ENCODE measurements around the gene ZNF284. TPM values are rescaled to one million over a fixed set of nuclear protein-coding genes. Genes with fewer than 3 reads are reported as not detected.

Gene ZNF284
- total and polyA plus RNA-seq, 7 experiments from 2014 or later: 0.54 to 4.4 (median 1.9) TPM

DNA sequence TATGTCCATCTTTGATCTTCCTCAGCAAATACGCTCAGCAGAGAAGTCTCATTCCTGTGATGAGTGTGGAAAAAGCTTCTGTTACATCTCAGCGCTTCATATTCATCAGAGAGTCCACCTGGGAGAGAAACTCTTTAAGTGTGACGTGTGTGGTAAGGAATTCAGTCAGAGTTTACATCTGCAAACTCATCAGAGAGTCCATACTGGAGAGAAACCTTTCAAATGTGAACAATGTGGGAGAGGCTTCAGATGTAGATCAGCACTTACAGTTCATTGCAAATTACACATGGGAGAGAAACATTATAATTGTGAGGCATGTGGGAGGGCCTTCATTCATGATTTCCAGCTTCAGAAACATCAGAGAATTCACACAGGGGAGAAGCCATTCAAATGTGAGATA is 5.7 kb upstream of the ZNF284 start:
- Histone ChIP-seq H3K4me3 (ENCODE audit: low read length) (no peak overlapping the region), H3K36me3 (ENCODE audit: control insufficient read depth in 2 of 3, insufficient read depth in 3 of 3, low read length in 3 of 3) (peaks cover 0 to 46% (median 0%) of the 10 kb centered on the region in 3 experiments), H3K27ac (ENCODE audit: low read depth, low read length) (no peak overlapping the region), H3K27me3 (ENCODE audit: control insufficient read depth in 2 of 2, insufficient read depth in 2 of 2, low read length in 2 of 2) (no peaks in the 10 kb centered on the region), H3K9me3 (ENCODE audit: control insufficient read depth in 2 of 3, low read length in 3 of 3) (peaks cover 4 to 59% (median 23%) of the 10 kb centered on the region in 3 experiments), H3K4me1 (ENCODE audit: control insufficient read depth in 2 of 2, insufficient read depth in 2 of 2, low read length in 2 of 2) (peaks cover under 1 to 3% of the 10 kb centered on the region in 2 donors)
- DNase-seq: no peak
- ChIA-PET POLR2A (no interaction called here), CTCF (no interaction called here)
- H3K27me3 Mint-ChIP-seq: no peaks in the 10 kb centered on the region
- H3K4me3 Mint-ChIP-seq: no peak overlapping the region
- peaks cover 11 to 71% (median 61%) of the 10 kb centered on the region in 5 donors for H3K36me3 Mint-ChIP-seq
- H3K9me3 Mint-ChIP-seq: peaks cover 21 to 93% (median 59%) of the 10 kb centered on the region in 11 donors
- peaks cover 1 to 6% (median 5%) of the 10 kb centered on the region in 7 donors for H3K4me1 Mint-ChIP-seq
- ATAC-seq: no peak
- H3K27ac Mint-ChIP-seq: no peak overlapping the region
- intact Hi-C loops (cut with micrococcal nuclease): no loop called here

- Mint-ChIP-seq H3K9me3 (peaks cover 22 to 72% (median 52%) of the 10 kb centered on the region in 11 donors), H3K4me1 (peaks cover 20 to 27% (median 22%) of the 10 kb centered on the region in 7 donors), H3K27ac (no peak overlapping the region), H3K36me3 (peaks cover 25 to 43% (median 36%) of the 10 kb centered on the region in 5 donors), H3K4me3 (no peak overlapping the region), H3K27me3 (no peaks in the 10 kb centered on the region)
- no peak for ATAC-seq
- Histone ChIP-seq H3K27ac (ENCODE audit: low read depth, low read length) (no peak overlapping the region), H3K4me1 (ENCODE audit: control insufficient read depth in 2 of 2, insufficient read depth in 2 of 2, low read length in 2 of 2) (peaks cover 15 to 17% of the 10 kb centered on the region in 2 donors), H3K27me3 (ENCODE audit: control insufficient read depth in 2 of 2, insufficient read depth in 2 of 2, low read length in 2 of 2) (no peaks in the 10 kb centered on the region), H3K36me3 (ENCODE audit: control insufficient read depth in 2 of 3, insufficient read depth in 3 of 3, low read length in 3 of 3) (peaks cover 0 to 15% (median 0%) of the 10 kb centered on the region in 3 experiments), H3K9me3 (ENCODE audit: control insufficient read depth in 2 of 3, low read length in 3 of 3) (peaks cover 4 to 49% (median 23%) of the 10 kb centered on the region in 3 experiments), H3K4me3 (ENCODE audit: low read length) (no peak overlapping the region)
- intact Hi-C loops (cut with micrococcal nuclease): no loop called here
- ChIA-PET CTCF (no interaction called here), POLR2A (no interaction called here)
- DNase-seq: no peak
Measured at GRCh38 chr19:44069415-44069814, 2.5 kb upstream of the ZNF284 start.

- H3K27me3 Mint-ChIP-seq: no peaks in the 10 kb centered on the region
- peaks cover 11 to 41% (median 28%) of the 10 kb centered on the region in 11 donors for H3K9me3 Mint-ChIP-seq
- intact Hi-C loops (cut with micrococcal nuclease): loop anchor here (1.0 to 2.0 kb wide), 13 partner anchors 21 to 233 kb away; partner anchors contain the start of genes ZNF222 (in 2 of the 2), ZNF224 (in 2 of the 2), ZNF225 (in 2 of the 2) and ZNF230 (in 2 of the 2)
- H3K36me3 Mint-ChIP-seq: peaks cover 14 to 39% (median 31%) of the 10 kb centered on the region in 5 donors
- POLR2A ChIA-PET: no interaction called here
- DNase-seq: no peak
- peaks cover 0 to 7% (median 0%) of the 10 kb centered on the region in 3 experiments for H3K36me3 ChIP-seq (ENCODE audit: control insufficient read depth in 2 of 3, insufficient read depth in 3 of 3, low read length in 3 of 3)
- peaks cover 15 to 17% of the 10 kb centered on the region in 2 donors for H3K4me1 ChIP-seq (ENCODE audit: control insufficient read depth in 2 of 2, insufficient read depth in 2 of 2, low read length in 2 of 2)
- no peak overlapping the region for H3K27ac ChIP-seq (ENCODE audit: low read depth, low read length)
- no peaks in the 10 kb centered on the region for H3K27me3 ChIP-seq (ENCODE audit: control insufficient read depth in 2 of 2, insufficient read depth in 2 of 2, low read length in 2 of 2)
- H3K27ac Mint-ChIP-seq: peak overlapping the region in 8 of 9 donors; percentile 47 to 91 (median 73)
- CTCF ChIA-PET: interaction anchor here (1.5 kb wide), 1 partner anchor 21 kb away, joined by 8 read pairs; the partner anchor contains the start of gene ZNF224
- H3K4me3 Mint-ChIP-seq: peak overlapping the region; percentile 88 to 98 (median 92)
- peaks cover 0 to 20% (median 0%) of the 10 kb centered on the region in 3 experiments for H3K9me3 ChIP-seq (ENCODE audit: control insufficient read depth in 2 of 3, low read length in 3 of 3)
- peaks cover 20 to 40% (median 27%) of the 10 kb centered on the region in 7 donors for H3K4me1 Mint-ChIP-seq
- no peak for ATAC-seq
- peak overlapping the region; percentile 85 for H3K4me3 ChIP-seq (ENCODE audit: low read length)
Measured at GRCh38 chr19:44072543-44073401, 813 bp downstream of the ZNF284 start.

DNA sequence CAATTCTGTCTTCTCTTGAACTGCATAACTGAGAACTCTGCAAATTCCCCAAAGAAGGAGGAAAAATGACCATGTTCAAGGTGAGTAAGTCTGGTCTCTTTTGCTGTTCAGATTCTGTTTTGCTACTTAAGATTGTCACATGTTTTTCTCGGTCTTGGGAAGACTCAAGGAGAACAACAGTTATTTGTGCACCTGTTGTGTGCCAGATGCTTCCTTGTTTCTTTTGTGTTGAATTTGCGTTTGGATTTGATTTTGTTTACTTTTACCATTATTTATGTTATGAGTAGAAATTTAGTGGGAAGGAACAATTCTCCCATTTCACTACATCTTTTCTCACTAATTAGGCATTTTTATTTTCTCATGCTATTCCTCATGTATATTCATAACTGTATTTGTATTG is 4.4 kb downstream of the ZNF284 start:
- no peak for DNase-seq
- no peaks in the 10 kb centered on the region for H3K27me3 Mint-ChIP-seq
- H3K27ac ChIP-seq (ENCODE audit: low read depth, low read length): no peak overlapping the region
- no peak for ATAC-seq
- H3K9me3 ChIP-seq (ENCODE audit: control insufficient read depth in 2 of 3, low read length in 3 of 3): no peaks in the 10 kb centered on the region
- H3K4me1 ChIP-seq (ENCODE audit: control insufficient read depth in 2 of 2, insufficient read depth in 2 of 2, low read length in 2 of 2): peaks cover 13 to 15% of the 10 kb centered on the region in 2 donors
- H3K4me1 Mint-ChIP-seq: peaks cover 15 to 34% (median 22%) of the 10 kb centered on the region in 7 donors
- no peak overlapping the region for H3K4me3 ChIP-seq (ENCODE audit: low read length)
- no peaks in the 10 kb centered on the region for H3K27me3 ChIP-seq (ENCODE audit: control insufficient read depth in 2 of 2, insufficient read depth in 2 of 2, low read length in 2 of 2)
- H3K27ac Mint-ChIP-seq: no peak overlapping the region
- no peak overlapping the region for H3K4me3 Mint-ChIP-seq
- H3K9me3 Mint-ChIP-seq: peaks cover 4 to 25% (median 5%) of the 10 kb centered on the region in 11 donors
- intact Hi-C loops (cut with micrococcal nuclease): no loop called here
- peaks cover 5 to 53% (median 36%) of the 10 kb centered on the region in 5 donors for H3K36me3 Mint-ChIP-seq
- H3K36me3 ChIP-seq (ENCODE audit: control insufficient read depth in 2 of 3, insufficient read depth in 3 of 3, low read length in 3 of 3): peaks cover 0 to 25% (median 0%) of the 10 kb centered on the region in 3 experiments
- CTCF ChIA-PET: no interaction called here
- POLR2A ChIA-PET: no interaction called here

GRCh38 chr19:44092108-44092507 is 20.1 kb downstream of the ZNF284 start:
- CTCF ChIA-PET: interaction anchor here (0.6 kb wide), 1 partner anchor 21 kb away, joined by 5 read pairs; no protein-coding TSS in a partner anchor
- Mint-ChIP-seq H3K4me3 (no peak overlapping the region), H3K9me3 (peaks cover 0 to 6% (median 0%) of the 10 kb centered on the region in 11 donors), H3K36me3 (peaks cover 4 to 24% (median 23%) of the 10 kb centered on the region in 5 donors), H3K4me1 (peaks cover 12 to 24% (median 16%) of the 10 kb centered on the region in 7 donors), H3K27me3 (no peaks in the 10 kb centered on the region), H3K27ac (no peak overlapping the region)
- DNase-seq: no peak
- Histone ChIP-seq H3K36me3 (ENCODE audit: control insufficient read depth in 2 of 3, insufficient read depth in 3 of 3, low read length in 3 of 3) (peaks cover 1 to 16% (median 4%) of the 10 kb centered on the region in 3 experiments), H3K4me3 (ENCODE audit: low read length) (no peak overlapping the region), H3K4me1 (ENCODE audit: control insufficient read depth in 2 of 2, insufficient read depth in 2 of 2, low read length in 2 of 2) (peaks cover 10 to 12% of the 10 kb centered on the region in 2 donors), H3K27ac (ENCODE audit: low read depth, low read length) (no peak overlapping the region), H3K27me3 (ENCODE audit: control insufficient read depth in 2 of 2, insufficient read depth in 2 of 2, low read length in 2 of 2) (no peaks in the 10 kb centered on the region), H3K9me3 (ENCODE audit: control insufficient read depth in 2 of 3, low read length in 3 of 3) (no peaks in the 10 kb centered on the region)
- intact Hi-C loops (cut with micrococcal nuclease): loop anchor here in 1 of 2 donors (10.0 kb wide), 1 partner anchor 337 kb away; the partner anchor contains the start of gene SMG9
- no peak for ATAC-seq
- POLR2A ChIA-PET: no interaction called here

- no peaks in the 10 kb centered on the region for H3K27me3 Mint-ChIP-seq
- no peaks in the 10 kb centered on the region for H3K27me3 ChIP-seq (ENCODE audit: control insufficient read depth in 2 of 2, insufficient read depth in 2 of 2, low read length in 2 of 2)
- peak within 1 kb of the TSS; percentile 72 for H3K27ac ChIP-seq (ENCODE audit: low read depth, low read length)
- H3K36me3 ChIP-seq (ENCODE audit: control insufficient read depth in 2 of 3, insufficient read depth in 3 of 3, low read length in 3 of 3): peaks cover 4 to 33% (median 16%) of the 10 kb centered on the region in 3 experiments
- peak within 1 kb of the TSS; percentile 58 to 96 (median 87) for H3K27ac Mint-ChIP-seq
- peaks cover 16 to 33% (median 25%) of the 10 kb centered on the region in 7 donors for H3K4me1 Mint-ChIP-seq
- H3K4me3 Mint-ChIP-seq: peak within 1 kb of the TSS; percentile 82 to 99 (median 91)
- CTCF ChIA-PET: interaction anchor here (1.4 kb wide), 1 partner anchor 21 kb away, joined by 8 read pairs; no protein-coding TSS in a partner anchor
- peak within 1 kb of the TSS; percentile 84 for H3K4me3 ChIP-seq (ENCODE audit: low read length)
- H3K4me1 ChIP-seq (ENCODE audit: control insufficient read depth in 2 of 2, insufficient read depth in 2 of 2, low read length in 2 of 2): peaks cover 10 to 13% of the 10 kb centered on the region in 2 donors
- POLR2A ChIA-PET: interaction anchor here (0.9 to 1.3 kb wide), 4 partner anchors 17 to 113 kb away, joined by 3 to 7 read pairs (median 3); no protein-coding TSS in a partner anchor
- H3K36me3 Mint-ChIP-seq: peaks cover 7 to 34% (median 32%) of the 10 kb centered on the region in 5 donors
- ATAC-seq (peak; percentile 94), DNase-seq (peak; percentile 43 to 79 (median 71))
- peaks cover 0 to 18% (median 2%) of the 10 kb centered on the region in 11 donors for H3K9me3 Mint-ChIP-seq
- intact Hi-C loops (cut with micrococcal nuclease): loop anchor here (1.0 to 10.0 kb wide), 15 partner anchors 19 to 407 kb away; partner anchors contain the start of genes ZNF155 (in 2 of the 2), ZNF222 (in 2 of the 2), ZNF225 (in 2 of the 2) and ZNF226 (in 2 of the 2)
- H3K9me3 ChIP-seq (ENCODE audit: control insufficient read depth in 2 of 3, low read length in 3 of 3): no peaks in the 10 kb centered on the region
Measured at GRCh38 chr19:44093931-44094765, 22.2 kb downstream of the ZNF284 start, which contains the start of gene ZNF224. TSS of gene ZNF224 (plus strand) at chr19:44094361. CDS start at chr19:44097874, 3,513 bp downstream.

All from naive thymus-derived CD4-positive, alpha-beta T cell (primary cell).